SK-N-SH (cell line): Measurements from ENCODE around the gene TPTE.

Experiments
- CTCF ChIP-seq: fragments of 200-600 bp; sonication (generic); IDR thresholded peaks from 2 replicates; pipeline ENCODE4 v1.6.1; 2017; ENCODE audit warnings: antibody characterized with exemption, mild to moderate bottlenecking, moderate library complexity
- FOXJ3 ChIP-seq: sonication (generic); formaldehyde crosslinking; IDR thresholded peaks from 2 replicates; pipeline ENCODE4 v1.5.1; 2020; ENCODE audit warnings: mild to moderate bottlenecking, missing genetic modification reagents
- IRF3 ChIP-seq: fragments of 150-350 bp; IDR thresholded peaks from 2 replicates; pipeline ENCODE4 v1.6.1; 2016; ENCODE audit warnings: mild to moderate bottlenecking, low read depth, low read length
- POLR2AphosphoS5 ChIP-seq: IDR thresholded peaks from 2 replicates; pipeline ENCODE4 v1.6.1; 2012; ENCODE audit warnings: low read depth, low read length
- RCOR1 ChIP-seq: fragments of 150-350 bp; IDR thresholded peaks from 2 replicates; pipeline ENCODE4 v1.6.1; 2017; ENCODE audit warnings: antibody characterized with exemption, low read length
- REST ChIP-seq: IDR thresholded peaks from 2 replicates; pipeline ENCODE4 v1.6.1; 2012; ENCODE audit warnings: mild to moderate bottlenecking, low read depth, low read length, moderate library complexity
- TEAD4 ChIP-seq: IDR thresholded peaks from 2 replicates; pipeline ENCODE4 v1.4.0; 2012; ENCODE audit warnings: mild to moderate bottlenecking, borderline replicate concordance; ENCODE audit not compliant: insufficient read depth

- TF ChIP-seq REST (no peak), IRF3 (no peak), RCOR1 (no peak), POLR2AphosphoS5 (no peak), CTCF (no peak), FOXJ3 (CRISPR knock-in tag) (no peak), TEAD4 (no peak)
Observed at GRCh38 chr21:10521091-10521598, at the start of gene TPTE.
